Memory B cell (primary cell): ENCODE data around the gene SNED1.

ENCODE experiments used
- ATAC-seq: fragments of 150-1000 bp; cut with Tn5 transposase; 2 replicates; pipeline ENCODE4 v1.10.0; 2021; ENCODE audit warnings: low read depth, mild to moderate bottlenecking, moderate library complexity
- DNase-seq, 2 donors: peaks; one replicate each; pipeline ENCODE4 v3.0.0; 2022; ENCODE audit warnings: low spot score in 2 of 2
- H3K27ac Mint-ChIP-seq: one replicate; pipeline ENCODE4 v1.8.0; 2022; ENCODE audit warnings: mild to moderate bottlenecking, moderate library complexity, mixed read lengths
- H3K27me3 Mint-ChIP-seq: one replicate; pipeline ENCODE4 v1.8.0; 2022; ENCODE audit warnings: mixed read lengths
- H3K36me3 Mint-ChIP-seq: one replicate; pipeline ENCODE4 v1.8.0; 2022; ENCODE audit warnings: mild to moderate bottlenecking, mixed read lengths
- H3K4me1 Mint-ChIP-seq: one replicate; pipeline ENCODE4 v1.8.0; 2022; ENCODE audit warnings: mixed read lengths
- H3K4me3 Mint-ChIP-seq: one replicate; pipeline ENCODE4 v1.8.0; 2022; ENCODE audit warnings: mild to moderate bottlenecking, moderate library complexity, mixed read lengths
- H3K9me3 Mint-ChIP-seq: one replicate; pipeline ENCODE4 v1.8.0; 2022; ENCODE audit warnings: mixed read lengths

Gene SNED1

DNA sequence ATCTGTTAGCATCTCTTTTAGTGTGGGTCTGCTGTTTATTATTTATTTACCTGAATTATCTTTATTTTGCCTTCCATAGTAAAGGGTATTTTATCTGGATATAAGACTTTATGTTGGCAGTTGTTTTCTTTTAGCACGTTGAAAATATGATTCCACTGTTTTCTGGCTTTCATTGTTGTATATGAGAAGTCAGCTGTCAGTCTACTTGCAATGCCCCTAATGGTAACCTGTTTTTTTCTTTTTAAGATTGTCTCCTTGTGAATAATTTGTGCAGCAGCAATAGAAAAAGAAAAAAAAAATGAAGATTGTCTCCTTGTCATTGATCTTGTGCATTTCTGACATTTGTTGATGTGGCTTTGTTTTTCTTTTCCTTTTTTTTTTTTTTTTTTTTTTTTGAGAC is 27.2 kb downstream of the SNED1 start:
- DNase-seq (no peak), ATAC-seq (no peak)
- Mint-ChIP-seq H3K27ac (no peak overlapping the region), H3K27me3 (peaks cover 2% of the 10 kb centered on the region), H3K9me3 (peaks cover 16% of the 10 kb centered on the region), H3K36me3 (peaks cover 7% of the 10 kb centered on the region), H3K4me1 (no peaks in the 10 kb centered on the region), H3K4me3 (no peak overlapping the region)

DNA sequence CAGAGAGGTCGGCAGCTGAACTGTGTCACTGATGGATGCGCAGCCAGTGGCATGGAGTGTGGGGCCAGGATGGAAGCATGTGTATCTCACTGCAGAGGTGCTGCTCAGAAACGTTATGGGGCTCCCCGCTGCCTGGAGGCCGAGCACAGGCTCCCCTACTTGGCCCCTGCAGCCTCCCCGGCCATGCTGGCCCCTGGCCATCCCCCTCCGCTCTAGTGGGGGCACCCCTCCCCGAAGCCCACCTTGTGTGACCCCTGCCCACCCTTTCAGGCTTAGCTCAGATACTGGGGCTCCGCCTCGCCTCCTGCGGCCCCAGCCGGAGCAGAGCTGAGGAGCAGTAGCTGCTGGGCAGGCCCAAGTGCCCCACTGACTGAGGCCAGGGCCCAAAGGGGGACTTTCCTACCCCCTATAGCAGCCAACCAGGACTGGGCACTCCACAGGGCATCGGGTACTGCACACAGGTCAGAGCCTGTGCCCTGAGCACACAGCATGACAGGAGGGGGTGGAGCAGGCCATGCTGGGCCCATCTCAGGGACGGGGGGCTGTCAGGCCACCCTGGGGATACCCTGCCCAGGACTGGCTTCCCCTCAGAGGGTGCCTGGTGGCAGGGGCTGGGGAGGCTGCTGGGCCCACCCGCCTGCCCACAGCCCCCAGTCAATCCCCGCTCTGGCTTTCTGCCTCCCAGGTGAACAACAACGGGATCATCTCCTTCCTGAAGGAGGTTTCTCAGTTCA is 31.3 kb downstream of the SNED1 start:
- Mint-ChIP-seq H3K36me3 (peaks cover 7% of the 10 kb centered on the region), H3K4me3 (no peak overlapping the region), H3K4me1 (peaks cover 7% of the 10 kb centered on the region), H3K9me3 (peaks cover 10% of the 10 kb centered on the region), H3K27me3 (no peaks in the 10 kb centered on the region), H3K27ac (no peak overlapping the region)
- no peak for ATAC-seq
- DNase-seq, result no peak

DNA sequence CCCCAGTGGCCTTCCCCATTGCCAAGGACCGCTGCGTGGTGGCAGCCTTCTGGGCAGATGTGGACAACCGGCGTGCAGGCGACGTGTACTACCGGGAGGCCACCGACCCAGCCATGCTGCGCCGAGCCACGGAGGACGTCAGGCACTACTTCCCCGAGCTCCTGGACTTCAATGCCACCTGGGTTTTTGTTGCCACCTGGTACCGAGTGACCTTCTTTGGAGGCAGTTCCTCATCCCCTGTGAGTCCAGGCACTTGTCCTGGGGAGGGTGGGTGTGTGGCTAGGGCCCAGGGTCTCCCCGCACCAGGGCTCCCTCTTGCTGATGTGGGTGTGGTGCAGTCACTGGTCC is 31.9 kb downstream of the SNED1 start:
- no peak for DNase-seq
- H3K4me3 Mint-ChIP-seq, result no peak overlapping the region
- ATAC-seq, result no peak
- no peak overlapping the region for H3K27ac Mint-ChIP-seq
- H3K36me3 Mint-ChIP-seq, result peaks cover 7% of the 10 kb centered on the region
- H3K4me1 Mint-ChIP-seq, result peaks cover 7% of the 10 kb centered on the region
- H3K9me3 Mint-ChIP-seq, result peaks cover 10% of the 10 kb centered on the region
- H3K27me3 Mint-ChIP-seq, result no peaks in the 10 kb centered on the region

DNA sequence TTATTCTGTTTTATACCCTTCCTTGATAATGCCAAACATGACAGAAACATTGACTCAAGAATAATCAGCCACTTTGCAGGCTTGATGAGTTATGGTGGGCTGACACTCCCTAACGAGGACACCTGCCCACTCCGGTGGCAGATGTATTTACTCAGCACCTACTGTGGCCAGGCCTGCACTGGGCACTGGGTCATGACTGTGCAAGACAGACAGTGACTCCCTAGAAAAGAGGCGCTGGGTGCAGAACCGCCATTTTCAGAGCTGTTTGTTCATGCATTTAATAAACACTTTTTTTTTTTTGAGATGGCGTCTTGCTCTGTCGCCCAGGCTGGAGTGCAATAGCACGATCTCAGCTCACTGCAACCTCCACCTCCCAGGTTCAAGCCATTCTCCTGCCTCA is 32.5 kb downstream of the SNED1 start:
- no peak overlapping the region for H3K27ac Mint-ChIP-seq

DNA sequence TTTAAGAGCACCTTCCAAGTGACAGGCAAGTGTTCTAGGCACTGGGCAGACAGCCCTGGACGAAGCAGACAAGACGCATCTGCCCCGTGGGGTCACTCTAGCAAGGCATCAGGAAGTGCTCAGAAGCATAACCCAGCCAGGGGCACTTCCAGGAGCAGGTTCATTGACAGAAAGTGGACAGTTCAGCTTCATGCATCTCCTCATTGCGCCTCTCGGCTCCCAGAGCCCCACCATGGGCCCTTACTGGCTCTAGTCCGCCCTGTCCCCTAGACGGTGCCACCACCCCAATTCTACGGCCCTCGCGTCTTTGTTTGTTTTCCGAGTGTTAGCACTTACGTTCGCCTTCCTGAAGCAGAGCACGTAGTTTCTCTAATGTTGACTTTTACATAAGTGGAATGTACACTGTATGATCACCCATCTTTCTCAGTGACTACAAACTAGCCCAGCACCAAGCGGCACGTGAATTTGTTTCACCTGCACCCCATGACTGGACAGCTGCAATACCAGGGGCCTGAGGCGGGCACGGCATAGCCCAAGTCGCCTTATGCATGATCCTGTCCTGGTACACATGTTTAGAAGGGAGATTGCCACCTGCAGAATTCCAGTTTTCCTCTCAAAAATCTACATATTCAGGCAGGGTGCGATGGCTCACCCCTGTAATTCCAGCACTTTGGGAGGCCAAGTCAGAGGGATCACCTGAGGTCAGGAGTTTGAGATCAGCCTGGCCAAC is 33.2 kb downstream of the SNED1 start:
- ATAC-seq (no peak), DNase-seq (no peak)
- Mint-ChIP-seq H3K27ac (no peak overlapping the region), H3K4me1 (peaks cover 7% of the 10 kb centered on the region), H3K27me3 (no peaks in the 10 kb centered on the region), H3K4me3 (no peak overlapping the region), H3K36me3 (peaks cover 2% of the 10 kb centered on the region), H3K9me3 (peaks cover 4% of the 10 kb centered on the region)

More for the DNA sequence above, 32.5 kb downstream of the SNED1 start:
- no peak for ATAC-seq
- no peak overlapping the region for H3K4me3 Mint-ChIP-seq
- H3K27me3 Mint-ChIP-seq, result no peaks in the 10 kb centered on the region
- peaks cover 4% of the 10 kb centered on the region for H3K36me3 Mint-ChIP-seq
- H3K9me3 Mint-ChIP-seq, result peaks cover 7% of the 10 kb centered on the region
- peaks cover 7% of the 10 kb centered on the region for H3K4me1 Mint-ChIP-seq
- no peak for DNase-seq

DNA sequence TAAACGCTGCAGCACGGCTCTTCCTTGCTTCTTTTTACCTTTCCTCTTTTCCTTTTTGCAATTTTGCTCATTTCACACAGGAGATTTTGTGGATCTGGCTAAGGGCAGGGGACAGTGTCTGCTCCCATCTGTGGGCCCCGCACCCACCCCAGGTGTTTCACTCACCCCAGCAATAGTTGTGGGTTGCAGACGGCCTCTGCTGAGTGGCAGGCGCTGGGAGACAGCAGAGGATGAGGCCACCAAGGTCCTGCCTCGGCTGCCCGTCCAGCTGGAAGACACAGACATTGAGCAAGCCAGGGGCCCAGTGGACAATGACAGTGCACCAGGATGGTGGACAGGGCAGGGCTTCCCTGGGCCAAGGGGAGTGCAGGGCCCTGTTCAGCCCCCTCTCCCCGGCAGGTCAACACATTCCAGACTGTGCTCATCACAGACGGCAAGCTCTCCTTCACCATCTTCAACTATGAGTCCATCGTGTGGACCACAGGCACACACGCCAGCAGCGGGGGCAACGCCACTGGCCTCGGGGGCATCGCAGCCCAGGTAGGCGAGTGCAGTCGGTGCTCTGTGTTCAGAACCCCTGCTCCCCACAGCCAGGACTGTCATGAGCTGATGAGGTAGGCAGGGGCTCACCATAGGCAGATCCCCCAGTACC is 35.0 kb downstream of the SNED1 start:
- H3K4me3 Mint-ChIP-seq, result no peak overlapping the region
- H3K36me3 Mint-ChIP-seq, result no peaks in the 10 kb centered on the region
- no peaks in the 10 kb centered on the region for H3K27me3 Mint-ChIP-seq
- peak overlapping the region; percentile 61 for H3K27ac Mint-ChIP-seq
- ATAC-seq (no peak), DNase-seq (no peak)
- H3K4me1 Mint-ChIP-seq, result peaks cover 13% of the 10 kb centered on the region
- H3K9me3 Mint-ChIP-seq, result no peaks in the 10 kb centered on the region

DNA sequence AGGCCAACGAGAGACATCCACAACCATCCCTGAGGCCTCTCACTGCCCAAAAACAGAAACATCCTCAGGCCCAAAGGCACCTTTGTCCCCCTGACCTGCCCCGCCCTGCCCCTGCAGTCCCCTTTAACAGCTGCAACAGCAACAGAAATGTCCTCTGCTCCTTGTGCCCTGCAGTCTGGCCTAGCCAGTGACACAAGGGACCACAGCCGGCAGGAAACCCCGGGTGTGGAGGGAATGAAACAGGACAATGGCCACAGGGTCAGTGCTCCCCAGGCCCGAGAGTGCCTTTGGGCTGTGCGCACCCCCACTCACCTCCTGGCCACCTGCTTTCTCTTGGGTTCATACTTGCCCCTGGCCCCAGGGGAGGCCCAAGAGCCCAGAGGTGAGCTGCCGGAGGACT is 35.6 kb downstream of the SNED1 start:
- ATAC-seq, result no peak
- DNase-seq, result no peak
- H3K27me3 Mint-ChIP-seq, result no peaks in the 10 kb centered on the region
- peaks cover 16% of the 10 kb centered on the region for H3K4me1 Mint-ChIP-seq
- H3K27ac Mint-ChIP-seq, result peak overlapping the region; percentile 61
- H3K9me3 Mint-ChIP-seq, result no peaks in the 10 kb centered on the region
- no peak overlapping the region for H3K4me3 Mint-ChIP-seq
- no peaks in the 10 kb centered on the region for H3K36me3 Mint-ChIP-seq

DNA sequence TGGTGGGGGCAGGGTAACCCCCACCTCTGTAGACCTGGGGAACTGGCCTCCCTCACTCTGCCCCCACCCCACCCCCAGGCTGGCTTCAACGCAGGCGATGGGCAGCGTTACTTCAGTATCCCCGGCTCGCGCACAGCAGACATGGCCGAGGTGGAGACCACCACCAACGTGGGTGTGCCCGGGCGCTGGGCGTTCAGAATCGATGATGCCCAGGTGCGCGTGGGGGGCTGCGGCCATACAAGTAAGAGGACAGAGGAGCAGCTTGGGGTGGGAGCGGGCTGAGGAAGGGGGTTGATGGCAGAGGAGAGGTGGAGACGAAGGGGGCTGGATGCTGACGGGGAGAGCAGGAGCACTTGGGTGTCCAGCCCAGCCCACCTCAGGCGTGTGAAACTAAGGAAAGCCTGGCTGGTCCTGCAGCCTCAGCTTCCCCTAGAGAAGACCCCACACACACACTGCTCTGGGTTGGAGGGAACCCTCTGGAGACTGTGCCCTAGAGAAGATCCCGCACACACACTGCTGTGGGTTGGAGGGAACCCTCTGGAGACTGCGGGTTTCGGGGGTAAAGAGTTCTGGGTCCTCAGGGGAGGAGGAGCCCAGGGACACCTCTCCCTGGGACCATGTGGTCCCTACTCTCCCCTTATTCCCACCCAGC is 36.2 kb downstream of the SNED1 start:
- DNase-seq (no peak), ATAC-seq (no peak)
- H3K27me3 Mint-ChIP-seq, result no peaks in the 10 kb centered on the region
- H3K4me1 Mint-ChIP-seq, result peaks cover 18% of the 10 kb centered on the region
- no peaks in the 10 kb centered on the region for H3K9me3 Mint-ChIP-seq
- peak overlapping the region; percentile 62 for H3K4me3 Mint-ChIP-seq
- H3K36me3 Mint-ChIP-seq, result no peaks in the 10 kb centered on the region
- peak overlapping the region; percentile 98 for H3K27ac Mint-ChIP-seq

DNA sequence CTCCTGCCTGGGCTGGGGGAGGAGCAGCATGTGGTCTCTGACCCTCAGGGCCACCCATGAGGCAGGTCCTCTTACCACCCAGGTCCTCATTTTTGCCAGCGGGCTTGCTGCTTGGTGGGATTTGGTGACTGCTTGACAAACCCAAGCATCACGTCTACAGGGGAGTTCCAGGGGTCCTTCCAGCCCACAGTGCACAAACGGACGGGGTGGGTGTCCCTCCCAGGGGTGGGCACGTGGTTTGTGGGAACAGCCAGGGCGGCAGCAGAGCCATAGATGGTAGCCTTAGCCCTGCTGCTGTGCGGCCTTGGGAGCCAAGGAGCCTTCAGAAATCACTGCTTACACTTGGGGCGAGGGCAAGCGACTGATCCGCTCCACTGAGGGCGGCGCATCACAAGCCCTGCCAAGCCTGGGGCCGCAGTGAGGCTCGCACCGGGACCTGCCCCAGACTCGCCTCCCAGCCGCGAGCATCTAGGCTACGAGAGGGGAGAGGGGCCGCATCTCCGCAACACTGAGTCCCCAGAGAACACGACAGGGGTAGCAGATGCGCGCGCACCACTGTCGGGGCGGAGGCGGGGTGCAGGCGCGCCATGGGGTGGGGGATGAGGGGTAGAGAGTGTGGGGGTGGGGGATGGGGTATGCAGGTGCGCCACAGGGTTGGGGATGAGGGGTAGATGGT is 36.9 kb downstream of the SNED1 start:
- Mint-ChIP-seq H3K36me3 (peaks cover 2% of the 10 kb centered on the region), H3K4me1 (peaks cover 23% of the 10 kb centered on the region), H3K27ac (peak overlapping the region; percentile 98), H3K4me3 (peak overlapping the region; percentile 75), H3K27me3 (no peaks in the 10 kb centered on the region), H3K9me3 (no peaks in the 10 kb centered on the region)
- ATAC-seq (peak; percentile 30), DNase-seq (peak; percentile 63 to 81)

DNA sequence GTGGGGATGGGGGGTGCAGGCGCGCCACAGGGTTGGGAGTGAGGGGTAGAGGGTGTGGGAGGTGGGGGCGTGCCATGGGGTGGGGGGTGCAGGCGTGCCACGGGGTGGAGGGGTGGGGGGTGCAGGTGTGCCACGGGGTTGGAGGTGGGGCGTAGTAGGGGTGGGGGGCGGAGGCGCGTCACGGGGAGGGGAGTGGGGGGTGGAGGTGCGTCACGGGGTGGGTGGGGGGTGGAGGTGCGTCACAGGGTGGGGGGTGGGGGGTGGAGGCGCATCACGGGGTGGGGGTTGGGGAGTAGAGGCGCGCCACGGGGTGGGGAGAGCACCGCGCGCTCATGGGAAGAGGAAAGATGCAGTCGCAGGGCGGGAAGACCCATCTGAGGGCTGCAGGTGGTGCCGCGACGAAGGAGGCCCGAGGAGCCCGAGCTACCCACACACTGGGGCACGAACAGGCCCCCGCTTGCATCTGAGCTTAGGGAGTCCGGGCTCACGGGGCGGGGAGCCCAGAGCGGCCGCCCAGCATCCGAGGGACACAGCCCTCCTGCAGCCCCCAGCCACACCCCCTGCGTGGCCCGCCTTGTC is 37.5 kb downstream of the SNED1 start:
- Mint-ChIP-seq H3K4me3 (peak overlapping the region; percentile 95), H3K36me3 (peaks cover 4% of the 10 kb centered on the region), H3K4me1 (peaks cover 29% of the 10 kb centered on the region), H3K27me3 (no peaks in the 10 kb centered on the region), H3K9me3 (no peaks in the 10 kb centered on the region), H3K27ac (peak overlapping the region; percentile 98)
- ATAC-seq (peak; percentile 49), DNase-seq (peak; percentile 71 to 73)

DNA sequence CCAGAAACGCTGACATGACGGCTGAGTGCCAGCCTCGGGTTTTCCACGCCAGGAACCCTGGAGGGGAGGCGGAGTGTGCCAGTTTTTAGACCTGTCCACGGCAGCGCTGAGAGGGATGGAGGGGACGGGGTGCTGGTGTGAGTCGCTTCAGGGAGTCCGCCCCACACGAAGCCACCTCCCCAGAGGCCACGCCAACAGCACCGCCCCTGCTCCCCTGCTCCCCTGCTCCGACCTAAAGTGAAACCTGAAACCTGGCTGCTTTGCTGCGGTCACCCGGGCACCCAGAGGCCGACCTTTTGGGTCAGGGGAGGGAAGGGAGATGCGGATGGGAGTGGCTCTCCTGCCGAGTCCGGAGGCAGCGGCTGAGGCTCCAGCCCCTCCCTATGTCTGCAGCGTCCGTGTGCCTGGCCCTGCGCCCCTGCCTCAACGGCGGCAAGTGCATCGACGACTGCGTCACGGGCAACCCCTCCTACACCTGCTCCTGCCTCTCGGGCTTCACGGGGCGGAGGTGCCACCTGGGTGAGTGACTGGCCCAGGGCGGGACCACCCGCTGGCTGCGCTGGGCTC is 38.1 kb downstream of the SNED1 start:
- H3K4me3 Mint-ChIP-seq, result peak overlapping the region; percentile 95
- peaks cover 4% of the 10 kb centered on the region for H3K36me3 Mint-ChIP-seq
- peak overlapping the region; percentile 98 for H3K27ac Mint-ChIP-seq
- no peaks in the 10 kb centered on the region for H3K27me3 Mint-ChIP-seq
- peaks cover 26% of the 10 kb centered on the region for H3K4me1 Mint-ChIP-seq
- DNase-seq (peak; percentile 70 to 82), ATAC-seq (peak; percentile 54)
- H3K9me3 Mint-ChIP-seq, result no peaks in the 10 kb centered on the region

DNA sequence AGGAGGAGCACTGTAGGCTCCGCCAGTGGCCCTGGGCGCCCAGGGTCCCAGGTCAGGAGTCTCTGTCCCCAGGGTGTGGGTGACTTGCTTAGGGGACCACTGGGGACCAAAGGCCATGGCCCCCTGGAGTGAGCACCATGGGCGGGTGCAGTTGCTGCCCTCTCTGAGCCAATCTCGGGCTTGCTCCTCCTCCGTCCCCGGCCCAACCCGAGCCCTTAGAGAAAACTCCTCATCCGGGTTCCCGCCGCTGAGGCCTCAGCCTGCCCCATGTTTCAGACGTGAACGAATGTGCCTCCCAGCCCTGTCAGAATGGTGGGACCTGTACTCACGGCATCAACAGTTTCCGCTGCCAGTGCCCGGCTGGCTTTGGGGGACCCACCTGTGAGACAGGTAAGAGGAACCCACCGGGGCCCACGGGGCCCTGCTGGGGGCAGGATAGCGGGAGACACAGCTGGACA is 38.6 kb downstream of the SNED1 start:
- no peaks in the 10 kb centered on the region for H3K27me3 Mint-ChIP-seq
- ATAC-seq (peak; percentile 25), DNase-seq (peak; percentile 73 to 77)
- H3K27ac Mint-ChIP-seq, result peak overlapping the region; percentile 98
- H3K9me3 Mint-ChIP-seq, result no peaks in the 10 kb centered on the region
- H3K4me1 Mint-ChIP-seq, result peaks cover 27% of the 10 kb centered on the region
- H3K36me3 Mint-ChIP-seq, result peaks cover 4% of the 10 kb centered on the region
- H3K4me3 Mint-ChIP-seq, result peak overlapping the region; percentile 95

DNA sequence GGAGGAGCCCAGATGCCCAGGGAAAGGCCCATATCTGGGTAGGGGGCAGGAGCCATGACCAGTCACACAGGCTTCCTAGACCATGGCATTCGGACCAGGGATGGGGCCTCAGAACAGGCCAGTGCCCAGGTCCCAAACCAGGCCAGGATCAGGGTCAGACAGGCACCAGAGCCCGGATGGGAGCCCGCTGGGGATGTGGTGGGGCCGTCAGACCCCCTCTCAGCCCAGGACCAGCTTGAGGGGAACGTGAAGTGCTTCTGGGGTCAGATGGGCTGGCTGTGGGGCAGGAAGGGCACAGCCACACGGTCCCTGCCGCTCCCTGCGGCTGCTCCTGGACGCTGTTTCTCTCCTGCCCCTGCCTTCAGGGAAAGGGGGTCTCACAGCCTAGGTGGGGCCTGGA is 39.1 kb downstream of the SNED1 start:
- peak overlapping the region; percentile 98 for H3K27ac Mint-ChIP-seq
- DNase-seq (no peak), ATAC-seq (no peak)
- no peaks in the 10 kb centered on the region for H3K27me3 Mint-ChIP-seq
- H3K4me3 Mint-ChIP-seq, result peak overlapping the region; percentile 95
- H3K9me3 Mint-ChIP-seq, result no peaks in the 10 kb centered on the region
- peaks cover 31% of the 10 kb centered on the region for H3K4me1 Mint-ChIP-seq
- peaks cover 6% of the 10 kb centered on the region for H3K36me3 Mint-ChIP-seq
